Measurements from ENCODE around the gene GCGR. TPM values are rescaled to one million over a fixed set of nuclear protein-coding genes. Genes with fewer than 3 reads are reported as not detected.
A peak's percentile ranks its signal among the peaks of the same experiment; 100 is the strongest.

Gene GCGR
- total and polyA plus RNA-seq, 7 donors = 0.03 to 0.08 TPM; not detected in 5

- TF ChIP-seq CTCF (IDR thresholded peaks at IDR 0.05) = no peak
- no peaks in the 10 kb centered on the region for H3K4me1 ChIP-seq
- intact Hi-C loops (cut with DNase I) = no loop called here
- peaks cover 0 to 82% (median 39%) of the 10 kb centered on the region in 3 donors for H3K27me3 ChIP-seq (ENCODE audit: insufficient read depth in 3 of 3, low read length in 2 of 3)
- 62 to 68% (median 64%) methylated on average over 17 to 18 of the region's 18 CpGs for WGBS, 3 donors
- H3K36me3 ChIP-seq (ENCODE audit: insufficient read depth in 1 of 2, low read depth in 1 of 2) = no peaks in the 10 kb centered on the region
- no peak overlapping the region for H3K27ac ChIP-seq
- H3K9me3 ChIP-seq = no peaks in the 10 kb centered on the region
- H3K4me3 ChIP-seq = no peak overlapping the region
- DNase-seq (no peak), ATAC-seq (no peak)
Observed at GRCh38 chr17:81805707-81806460, 1.9 kb downstream of the GCGR start.

DNA sequence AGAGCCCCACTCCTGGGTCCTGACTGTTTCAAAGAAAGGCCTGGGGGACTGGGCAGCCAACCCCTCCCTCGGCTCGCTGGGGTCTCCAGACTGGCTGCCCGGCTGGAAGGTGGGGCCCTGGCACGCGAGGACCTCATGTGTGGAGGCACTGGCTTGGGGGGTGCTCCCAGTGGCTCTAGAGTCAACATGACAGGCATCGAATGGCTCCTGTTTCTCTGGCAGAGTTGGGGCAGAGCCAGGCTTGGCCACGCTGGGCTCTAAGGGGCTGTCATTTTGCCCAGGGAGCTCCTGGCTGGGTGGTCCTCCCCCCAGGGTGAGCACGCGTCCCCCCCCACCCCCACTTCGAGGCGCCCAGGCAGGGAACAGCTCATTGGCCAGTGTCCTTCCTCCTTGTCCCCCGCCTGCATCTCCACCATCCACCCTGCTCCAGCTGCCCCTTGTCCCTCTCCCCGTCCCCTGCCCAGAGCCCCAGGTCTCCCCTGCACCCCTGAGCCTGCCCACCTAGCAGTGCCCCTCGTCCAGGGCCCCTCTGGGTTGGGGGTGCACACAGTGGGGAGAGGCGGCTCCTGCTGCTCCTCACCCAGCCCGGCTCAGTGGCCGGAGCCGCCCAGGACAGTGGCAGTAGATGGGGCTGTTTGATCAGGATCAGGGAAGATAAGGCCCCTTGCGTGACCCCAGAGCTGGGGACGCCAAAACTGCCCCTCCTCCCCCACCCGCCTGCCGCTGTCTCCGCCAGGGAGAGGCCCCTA is 2.7 kb downstream of the GCGR start:
- H3K27me3 ChIP-seq (ENCODE audit: insufficient read depth in 3 of 3, low read length in 2 of 3) = peaks cover 0 to 82% (median 39%) of the 10 kb centered on the region in 3 donors

DNA sequence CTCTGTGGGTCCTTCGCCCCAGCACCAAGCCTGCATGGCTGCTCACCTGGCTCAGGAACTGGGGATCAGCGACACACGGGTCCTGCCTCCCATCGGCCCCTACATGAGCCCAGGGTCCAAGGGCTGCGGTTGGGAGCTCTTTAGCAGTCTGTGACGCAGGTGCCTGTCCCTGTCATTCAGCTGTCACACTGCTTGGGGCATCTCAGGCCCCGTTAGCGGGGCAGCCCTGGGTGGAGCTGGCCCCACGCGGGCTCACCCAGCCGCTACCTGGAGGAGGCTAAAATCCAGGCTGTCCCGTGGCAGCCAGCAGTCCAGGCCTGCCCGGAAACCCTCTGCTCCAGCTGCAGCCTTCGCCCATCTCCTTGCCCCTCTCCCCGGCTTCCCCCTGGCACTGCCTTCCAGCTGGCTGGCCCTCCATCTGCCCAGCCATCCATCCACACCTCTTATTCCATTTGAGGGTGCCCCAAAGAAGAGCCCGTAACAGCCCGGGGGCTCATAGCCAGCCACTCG is 3.3 kb downstream of the GCGR start:
- no peaks in the 10 kb centered on the region for H3K9me3 ChIP-seq
- H3K27ac ChIP-seq = no peak overlapping the region
- H3K36me3 ChIP-seq (ENCODE audit: insufficient read depth in 1 of 2, low read depth in 1 of 2) = no peaks in the 10 kb centered on the region
- 38 to 49% (median 47%) methylated on average over 15 to 18 of the region's 18 CpGs for WGBS, 3 donors
- no peak for DNase-seq
- intact Hi-C loops (cut with DNase I) = no loop called here
- peaks cover 0 to 79% (median 35%) of the 10 kb centered on the region in 3 donors for H3K27me3 ChIP-seq (ENCODE audit: insufficient read depth in 3 of 3, low read length in 2 of 3)
- H3K4me3 ChIP-seq = no peak overlapping the region
- no peaks in the 10 kb centered on the region for H3K4me1 ChIP-seq
- ATAC-seq = peak in 2 of 4 donors; percentile 23 to 42
- no peak for TF ChIP-seq CTCF (IDR thresholded peaks at IDR 0.05)

More for the DNA sequence above, 2.7 kb downstream of the GCGR start:
- no peaks in the 10 kb centered on the region for H3K9me3 ChIP-seq
- intact Hi-C loops (cut with DNase I) = no loop called here
- H3K4me3 ChIP-seq = no peak overlapping the region
- no peaks in the 10 kb centered on the region for H3K4me1 ChIP-seq
- ATAC-seq = peak in 2 of 4 donors; percentile 7 to 12
- no peak for DNase-seq
- TF ChIP-seq CTCF (IDR thresholded peaks at IDR 0.05) = no peak
- 17 to 27% (median 22%) methylated on average over 18 to 23 of the region's 23 CpGs for WGBS, 3 donors
- H3K36me3 ChIP-seq (ENCODE audit: insufficient read depth in 1 of 2, low read depth in 1 of 2) = no peaks in the 10 kb centered on the region
- no peak overlapping the region for H3K27ac ChIP-seq

DNA sequence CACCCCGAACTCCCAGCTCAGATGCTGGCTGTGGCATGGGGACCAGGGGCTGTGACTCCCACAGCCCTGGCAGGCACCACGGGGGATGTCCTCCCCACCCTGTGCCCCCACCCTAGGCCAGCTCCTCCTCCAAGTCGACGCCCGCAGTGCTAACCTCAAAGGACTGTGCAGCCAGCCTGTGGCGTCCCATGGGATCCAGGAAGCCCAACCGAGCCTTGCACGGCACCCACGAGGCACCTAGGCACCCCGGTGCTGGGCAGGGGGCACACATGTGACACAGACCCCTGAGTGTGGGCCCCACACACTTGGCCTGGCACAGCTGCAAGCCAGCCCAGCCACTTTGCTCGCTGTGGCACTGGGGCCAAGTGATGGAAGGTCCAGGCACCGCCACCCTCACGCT is 3.9 kb downstream of the GCGR start:
- no peak for ATAC-seq

More for the DNA sequence above, 3.9 kb downstream of the GCGR start:
- DNase-seq = no peak
- Histone ChIP-seq H3K27ac (no peak overlapping the region), H3K36me3 (ENCODE audit: insufficient read depth in 1 of 2, low read depth in 1 of 2) (no peaks in the 10 kb centered on the region), H3K4me3 (no peak overlapping the region), H3K27me3 (ENCODE audit: insufficient read depth in 3 of 3, low read length in 2 of 3) (peaks cover 0 to 73% (median 30%) of the 10 kb centered on the region in 3 donors), H3K4me1 (no peaks in the 10 kb centered on the region), H3K9me3 (no peaks in the 10 kb centered on the region)
- WGBS, 3 donors = 42 to 55% (median 47%) methylated on average over 13 of the region's 13 CpGs
- no peak for TF ChIP-seq CTCF (IDR thresholded peaks at IDR 0.05)
- intact Hi-C loops (cut with DNase I) = no loop called here

All from psoas muscle (tissue), 8 donors.